H1 (cell line): ENCODE results near the gene DNAJC11. TPM values are rescaled to one million over a fixed set of nuclear protein-coding genes. Genes with fewer than 3 reads are reported as not detected.

ENCODE experiments used
- CTCF ChIA-PET: fragments of 300-600 bp; sonication (Branson Sonifier 250); formaldehyde crosslinking; loops from one replicate; lab custom pipeline; 2021; ENCODE audit not compliant: partially characterized antibody; lab: Charles Lee
- POLR2A ChIA-PET: fragments of 300-600 bp; sonication (Branson Sonifier 250); formaldehyde crosslinking; loops from one replicate; lab custom pipeline; 2021; ENCODE audit warnings: inconsistent platforms; ENCODE audit not compliant: partially characterized antibody; lab: Charles Lee
- DNase-seq, 2 experiments: peaks; one replicate each; pipeline versions ENCODE4 v3.0.0 to v3.0.0-alpha.2; 2010 to 2022; ENCODE audit warnings: low spot score in 2 of 2, low read depth in 1 of 2, mixed read lengths in 1 of 2
- FAIRE-seq: peaks from 2 replicates; lab custom pipeline; 2011; peaks lifted over from hg19 to GRCh38; lab: Jason Lieb, UNC
- H2AFZ ChIP-seq: 2 replicates; pipeline ENCODE4 v1.8.1; 2012; ENCODE audit warnings: low read length, inconsistent platforms
- H2AK5ac ChIP-seq: 2 replicates; pipeline ENCODE4 v1.6.1; 2013; ENCODE audit warnings: low read depth, low read length
- H2BK120ac ChIP-seq: replicated peaks from 2 replicates; pipeline ENCODE3; 2013; ENCODE audit warnings: low read depth, low read length, inconsistent platforms
- H2BK12ac ChIP-seq: 2 replicates; pipeline ENCODE4 v1.6.1; 2013; ENCODE audit warnings: low read depth, low read length
- H2BK15ac ChIP-seq: 2 replicates; pipeline ENCODE4 v1.6.1; 2013; ENCODE audit warnings: low read length
- H2BK20ac ChIP-seq: 2 replicates; pipeline ENCODE4 v1.6.1; 2013; ENCODE audit warnings: low read length
- H2BK5ac ChIP-seq: 2 replicates; pipeline ENCODE4 v1.6.1; 2013; ENCODE audit warnings: low read depth, low read length
- H3K14ac ChIP-seq: 2 replicates; pipeline ENCODE4 v1.6.1; 2013; ENCODE audit warnings: inconsistent platforms; ENCODE audit not compliant: insufficient read length
- H3K18ac ChIP-seq: 2 replicates; pipeline ENCODE4 v1.6.1; 2013; ENCODE audit warnings: low read length; ENCODE audit errors: extremely low read depth
- H3K23ac ChIP-seq: 2 replicates; pipeline ENCODE4 v1.6.1; 2013; ENCODE audit warnings: inconsistent platforms; ENCODE audit not compliant: insufficient read length
- H3K23me2 ChIP-seq: 2 replicates; pipeline ENCODE4 v1.6.1; 2013; ENCODE audit warnings: low read depth, low read length
- H3K27ac ChIP-seq: 2 replicates; pipeline ENCODE4 v1.6.1; 2011; ENCODE audit warnings: low read depth, low read length, inconsistent platforms
- H3K27me3 ChIP-seq, 4 experiments: replicated peaks in 1 of 4; 1 replicate in 1 of 4; 2 replicates in 3 of 4; pipeline versions ENCODE4 v1.6.1 to v1.8.1; 2011 to 2013; ENCODE audit warnings: low read length in 3 of 4, mild to moderate bottlenecking in 3 of 4, inconsistent platforms in 2 of 4, mixed read lengths in 2 of 4, moderate library complexity in 1 of 4; ENCODE audit not compliant: control insufficient read depth in 3 of 4, insufficient read depth in 3 of 4; ENCODE audit errors: extremely low read depth in 1 of 4
- H3K36me3 ChIP-seq, 4 experiments: 2 replicates each; pipeline versions ENCODE4 v1.6.1 to v1.8.1; 2011 to 2013; ENCODE audit warnings: mild to moderate bottlenecking in 4 of 4, low read length in 3 of 4, moderate library complexity in 2 of 4, control low read depth in 1 of 4, inconsistent platforms in 1 of 4; ENCODE audit not compliant: insufficient read depth in 4 of 4, control insufficient read depth in 2 of 4
- H3K4ac ChIP-seq: replicated peaks from 2 replicates; pipeline ENCODE3; 2013; ENCODE audit warnings: low read length, low read depth, mixed read lengths, inconsistent platforms; ENCODE audit not compliant: insufficient read length
- H3K4me1 ChIP-seq, 4 experiments: replicated peaks in 1 of 4; 1 replicate in 1 of 4; 2 replicates in 3 of 4; pipeline versions ENCODE4 v1.6.1 to v1.8.1; 2011 to 2013; ENCODE audit warnings: low read length in 3 of 4, inconsistent platforms in 2 of 4, mixed read lengths in 1 of 4; ENCODE audit not compliant: insufficient read depth in 4 of 4, control insufficient read depth in 3 of 4
- H3K4me2 ChIP-seq, 2 experiments: 2 replicates each; pipeline versions ENCODE4 v1.6.1 to v1.8.1; 2011 to 2013; ENCODE audit warnings: low read depth in 2 of 2, low read length in 2 of 2, control low read depth in 1 of 2, inconsistent platforms in 1 of 2, mild to moderate bottlenecking in 1 of 2; ENCODE audit not compliant: insufficient read depth in 1 of 2
- H3K4me3 ChIP-seq, 4 experiments: fragments of 200-600, 300-600 bp in 1 of 4; sonication (generic), shearing (Covaris generic), sonication (Bioruptor Twin) in 1 of 4; 2 replicates each; pipeline versions ENCODE4 v1.5.1 to v1.8.1; 2011 to 2016; ENCODE audit warnings: low read length in 4 of 4, low read depth in 3 of 4, control low read depth in 2 of 4, inconsistent platforms in 2 of 4, mild to moderate bottlenecking in 2 of 4, mixed read lengths in 1 of 4, moderate library complexity in 1 of 4; ENCODE audit not compliant: insufficient read depth in 2 of 4; ENCODE audit errors: extremely low read depth in 1 of 4
- H3K56ac ChIP-seq: replicated peaks from 2 replicates; pipeline ENCODE3; 2013; ENCODE audit warnings: low read depth, mild to moderate bottlenecking, mixed read lengths, low read length, inconsistent platforms; ENCODE audit not compliant: insufficient read length
- H3K79me1 ChIP-seq: 2 replicates; pipeline ENCODE4 v1.6.1; 2013; ENCODE audit warnings: low read depth, low read length, control low read depth
- H3K79me2 ChIP-seq, 2 experiments: 2 replicates each; pipeline versions ENCODE4 v1.6.1 to v1.8.1; 2012 to 2013; ENCODE audit warnings: low read length in 2 of 2, mild to moderate bottlenecking in 2 of 2, inconsistent platforms in 1 of 2; ENCODE audit not compliant: insufficient read depth in 2 of 2, control insufficient read depth in 1 of 2
- H3K9ac ChIP-seq, 4 experiments: replicated peaks in 1 of 4; 1 replicate in 1 of 4; 2 replicates in 3 of 4; pipeline versions ENCODE4 v1.6.1 to v1.8.1; 2011 to 2013; ENCODE audit warnings: low read depth in 3 of 4, low read length in 3 of 4, control low read depth in 2 of 4, mild to moderate bottlenecking in 2 of 4, moderate library complexity in 2 of 4, inconsistent platforms in 1 of 4; ENCODE audit errors: extremely low read depth in 1 of 4
- H3K9me3 ChIP-seq, 2 experiments: 2 replicates each; pipeline versions ENCODE4 v1.6.1 to v1.8.1; 2012 to 2013; ENCODE audit warnings: mild to moderate bottlenecking in 2 of 2, moderate library complexity in 2 of 2, control low read depth in 1 of 2, inconsistent platforms in 1 of 2, low read depth in 1 of 2, low read length in 1 of 2, mixed read lengths in 1 of 2; ENCODE audit not compliant: insufficient read depth in 2 of 2
- H4K20me1 ChIP-seq, 2 experiments: replicated peaks in 1 of 2; 2 replicates each; pipeline versions ENCODE3 to v1.8.1; 2011 to 2013; ENCODE audit warnings: inconsistent platforms in 2 of 2, low read length in 2 of 2, mild to moderate bottlenecking in 1 of 2; ENCODE audit not compliant: insufficient read depth in 2 of 2, control insufficient read depth in 1 of 2
- H4K5ac ChIP-seq: 2 replicates; pipeline ENCODE4 v1.6.1; 2013; ENCODE audit warnings: low read length, low read depth, mixed read lengths, inconsistent platforms; ENCODE audit not compliant: insufficient read length
- H4K8ac ChIP-seq: 2 replicates; pipeline ENCODE4 v1.8.0; 2013; ENCODE audit warnings: mild to moderate bottlenecking, moderate library complexity, low read length, inconsistent platforms; ENCODE audit not compliant: insufficient read depth; ENCODE audit errors: extremely low read depth
- H4K91ac ChIP-seq: replicated peaks from 2 replicates; pipeline ENCODE3; 2013; ENCODE audit warnings: low read length, mixed read lengths, inconsistent platforms; ENCODE audit not compliant: insufficient read length
- CBX5 ChIP-seq: fragments of 300-800, 300-1000 bp; sonication (generic); IDR thresholded peaks from 2 replicates; pipeline ENCODE4 v1.7.1; 2016; ENCODE audit warnings: antibody characterized with exemption, low read length, low read depth
- HDAC6 ChIP-seq: IDR thresholded peaks from one replicate; pipeline ENCODE4 v1.7.1; 2012; ENCODE audit warnings: low read depth, mild to moderate bottlenecking, inconsistent platforms, low read length, moderate library complexity
- JUND ChIP-seq: IDR thresholded peaks from 2 replicates; pipeline ENCODE4 v1.6.1; 2011; ENCODE audit warnings: mild to moderate bottlenecking, improper control_type of control experiment, low read length
- PHF8 ChIP-seq: fragments of 200-600 bp; sonication (generic); conservative IDR thresholded peaks from 2 replicates; pipeline ENCODE4 v1.7.1; 2012; ENCODE audit warnings: low read depth, mild to moderate bottlenecking, inconsistent platforms, low read length, moderate library complexity
- RXRA ChIP-seq: IDR thresholded peaks from 2 replicates; pipeline ENCODE4 v1.6.1; 2011; ENCODE audit warnings: low read depth, mild to moderate bottlenecking, low read length, moderate library complexity; ENCODE audit not compliant: insufficient read depth
- SAP30 ChIP-seq: fragments of 300-600 bp; sonication (generic); IDR thresholded peaks from 2 replicates; pipeline ENCODE4 v1.7.1; 2012; ENCODE audit warnings: low read length, moderate library complexity, mild to moderate bottlenecking, inconsistent platforms; ENCODE audit not compliant: insufficient read depth, insufficient replicate concordance
- SP4 ChIP-seq: IDR thresholded peaks from 2 replicates; pipeline ENCODE4 v1.6.1; 2012; ENCODE audit warnings: low read length, inconsistent platforms
- SRF ChIP-seq: IDR thresholded peaks from 2 replicates; pipeline ENCODE4 v1.6.1; 2011; ENCODE audit warnings: mild to moderate bottlenecking, low read depth, low read length, moderate library complexity
- SUZ12 ChIP-seq: fragments of 200-600 bp; sonication (generic); IDR thresholded peaks from 2 replicates; pipeline ENCODE4 v1.6.1; 2012; ENCODE audit warnings: mild to moderate bottlenecking, inconsistent platforms, low read length, moderate library complexity, mixed read lengths
- WGBS, 2 experiments: shearing (Covaris generic) in 1 of 2; methylation state at CpG; one replicate each; pipeline versions ENCODE4 v1.1.6 to v1.1.7; 2013 to 2015; ENCODE audit warnings: low lambda C conversion rate in 2 of 2, mixed read lengths in 2 of 2, inconsistent platforms in 1 of 2, low coverage in 1 of 2, missing lambda C conversion rate in 1 of 2; ENCODE audit not compliant: insufficient replicate concordance in 2 of 2, insufficient coverage in 1 of 2, insufficient read length in 1 of 2; ENCODE audit errors: extremely low coverage in 1 of 2, missing lambda C conversion rate in 1 of 2; 5-methylcytosine and 5-hydroxymethylcytosine counted together
- polyA plus RNA-seq, 7 experiments: library from polyadenylated mRNA; depleted of rRNA in 3 of 7; stranded (reverse) in 5 of 7; unstranded in 2 of 7; fragments of >200 nt in 5 of 7; fragments of 200-250 nt in 2 of 7; gene quantifications; 1 replicate in 5 of 7; 2 replicates in 1 of 7; 4 replicates in 1 of 7; pipeline versions ENCODE4 v1.2.1 to v1.2.3, GENCODE V29; 2011 to 2013; ENCODE audit warnings: missing spikeins in 2 of 7, mixed read lengths in 2 of 7
- total RNA-seq: library from RNA; stranded (reverse); fragmentation: NEBNext Ultra II Directional; extraction: Animal tissue kit (Norgen Biotek cat#: 25700); gene quantifications from 2 replicates; pipeline ENCODE4 v1.2.1, GENCODE V29; 2021
- TF ChIP-seq, protein P1 (sequence below): IDR thresholded peaks from 2 replicates; pipeline ENCODE4 v1.6.1; 2012; ENCODE audit warnings: inconsistent platforms

Gene DNAJC11
- total and polyA plus RNA-seq, 2 of the 8 experiments (the other 6 are each of a cell fraction or from before 2014, with no cell fraction given), result 43.9 to 90.9 TPM

GRCh38 chr1:6747674-6748073 is 46.1 kb upstream of the DNAJC11 start:
- H2BK5ac ChIP-seq, result no peak overlapping the region
- H2AK5ac ChIP-seq, result no peak overlapping the region
- H4K8ac ChIP-seq, result no peak overlapping the region
- H3K36me3 ChIP-seq, result no peaks in the 10 kb centered on the region
- no peaks in the 10 kb centered on the region for H3K79me1 ChIP-seq
- no peak for TF ChIP-seq SAP30
- TF ChIP-seq SRF, result no peak
- no peak for TF ChIP-seq SUZ12
- TF ChIP-seq JUND, result no peak
- TF ChIP-seq, protein P1, sequence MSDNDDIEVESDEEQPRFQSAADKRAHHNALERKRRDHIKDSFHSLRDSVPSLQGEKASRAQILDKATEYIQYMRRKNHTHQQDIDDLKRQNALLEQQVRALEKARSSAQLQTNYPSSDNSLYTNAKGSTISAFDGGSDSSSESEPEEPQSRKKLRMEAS, result no peak
- TF ChIP-seq SP4, result no peak
- no peak for TF ChIP-seq HDAC6
- no peak for TF ChIP-seq PHF8
- no peak for TF ChIP-seq CBX5
- TF ChIP-seq RXRA, result no peak
- H3K4me1 ChIP-seq, result 0 out of 7 replicates have a peak, but pooled peaks cover 0 to 2% (median under 1%) of the 10 kb centered on the region in 4 experiments
- no peaks in the 10 kb centered on the region for H3K9me3 ChIP-seq
- H4K91ac ChIP-seq, result no peak overlapping the region
- peaks cover 2% of the 10 kb centered on the region; the same call in 1 of the 2 replicates for H3K23me2 ChIP-seq
- no peak overlapping the region for H2BK12ac ChIP-seq
- no peak overlapping the region for H2AFZ ChIP-seq
- H2BK20ac ChIP-seq, result no peak overlapping the region
- H3K14ac ChIP-seq, result no peak overlapping the region
- H2BK120ac ChIP-seq, result no peak overlapping the region
- no peak overlapping the region for H3K4me3 ChIP-seq
- H3K79me2 ChIP-seq, result no peaks in the 10 kb centered on the region
- no peak overlapping the region for H3K56ac ChIP-seq
- H3K18ac ChIP-seq, result no peak overlapping the region
- H3K27me3 ChIP-seq, result no peaks in the 10 kb centered on the region
- FAIRE-seq, result no peak
- ChIA-PET POLR2A (interaction anchor here (1.1 kb wide), 1 partner anchor 9 kb away, joined by 3 read pairs; no protein-coding TSS in a partner anchor), CTCF (interaction anchor here (0.8 to 1.1 kb wide), 2 partner anchors 9 to 13 kb away, joined by 3 to 4 read pairs; no protein-coding TSS in a partner anchor)
- H4K5ac ChIP-seq, result no peak overlapping the region
- WGBS, 2 experiments, result 91% methylated on average over 2 of the region's 2 CpGs; no CpG with 5 or more reads in 1 of the 2 experiments
- no peak overlapping the region for H3K9ac ChIP-seq
- no peak overlapping the region for H3K27ac ChIP-seq
- no peak for DNase-seq
- H2BK15ac ChIP-seq, result no peak overlapping the region
- no peak overlapping the region for H3K4me2 ChIP-seq
- no peak overlapping the region for H3K23ac ChIP-seq
- no peaks in the 10 kb centered on the region for H4K20me1 ChIP-seq
- H3K4ac ChIP-seq, result no peak overlapping the region
